SKM-1 (cell line): ENCODE results near the gene KRTCAP2.

Experiments
- DNase-seq: peaks from one replicate; lab custom pipeline; 2025; ENCODE audit not compliant: unreplicated experiment; lab: John Stamatoyannopoulos, UW

The KRTCAP2 gene

GRCh38 chr1:155135415-155136028 lies 37.6 kb downstream of the KRTCAP2 start, which contains the start of gene SLC50A1:
Gene SLC50A1, plus strand, starts transcription at chr1:155135852. Its CDS starts 60 bp downstream, at chr1:155135912.
- peak; percentile 86 for DNase-seq

GRCh38 chr1:155134880-155135414 lies 38.2 kb downstream of the KRTCAP2 start:
- peak; percentile 32 for DNase-seq

- no peak for DNase-seq
These were observed 38.8 kb downstream of the KRTCAP2 start for GRCh38 chr1:155134322-155134721.

GRCh38 chr1:155133799-155134281 lies 39.3 kb downstream of the KRTCAP2 start:
- no peak for DNase-seq

GRCh38 chr1:155131856-155132255 lies 41.2 kb downstream of the KRTCAP2 start:
- no peak for DNase-seq

- DNase-seq = no peak
These were observed 41.8 kb downstream of the KRTCAP2 start for GRCh38 chr1:155131285-155131684.

GRCh38 chr1:155130272-155131006 lies 42.7 kb downstream of the KRTCAP2 start:
- no peak for DNase-seq

- DNase-seq = no peak
These were observed 44.2 kb downstream of the KRTCAP2 start for GRCh38 chr1:155128755-155129473.

GRCh38 chr1:155127967-155128754 lies 44.9 kb downstream of the KRTCAP2 start:
- no peak for DNase-seq

- DNase-seq = no peak
These were observed 45.8 kb downstream of the KRTCAP2 start, which contains the start of gene EFNA1 for GRCh38 chr1:155127105-155127966. Gene EFNA1, plus strand, starts transcription at chr1:155127876. Its CDS starts 102 bp downstream, at chr1:155127978.

GRCh38 chr1:155126556-155127104 lies 46.5 kb downstream of the KRTCAP2 start:
- DNase-seq = no peak

GRCh38 chr1:155125946-155126555 lies 47.1 kb downstream of the KRTCAP2 start:
- no peak for DNase-seq

GRCh38 chr1:155125511-155125945 lies 47.6 kb downstream of the KRTCAP2 start:
- DNase-seq = no peak

- DNase-seq = no peak
These were observed 48.3 kb downstream of the KRTCAP2 start for GRCh38 chr1:155124503-155125463.

GRCh38 chr1:155123801-155124200 lies 49.3 kb downstream of the KRTCAP2 start:
- DNase-seq = no peak

GRCh38 chr1:155122308-155122707 lies 50.8 kb downstream of the KRTCAP2 start:
- no peak for DNase-seq

- DNase-seq = no peak
These were observed 51.9 kb downstream of the KRTCAP2 start for GRCh38 chr1:155121249-155121648.

GRCh38 chr1:155120253-155120652 lies 52.9 kb downstream of the KRTCAP2 start:
- no peak for DNase-seq
